HG03575 (cell line): ENCODE results near the gene IL20RA.
"Not testable (repeated sequence)": the region's sequence is repeated elsewhere in the genome, so short reads cannot be mapped to it uniquely, and the experiment has no call there.

Source experiments
- ATAC-seq: cut with Tn5 transposase; IDR thresholded peaks from one replicate; pipeline ENCODE4 v1.9.1; 2021; ENCODE audit not compliant: unreplicated experiment, insufficient number of reproducible peaks, low FRiP score; ENCODE audit errors: extremely low read depth

The IL20RA gene

GRCh38 chr6:136984578-136984977, 60.2 kb downstream of the IL20RA start:
- no peak for ATAC-seq

- no peak for ATAC-seq
Observed at GRCh38 chr6:136983687-136984086, 61.1 kb downstream of the IL20RA start.

DNA sequence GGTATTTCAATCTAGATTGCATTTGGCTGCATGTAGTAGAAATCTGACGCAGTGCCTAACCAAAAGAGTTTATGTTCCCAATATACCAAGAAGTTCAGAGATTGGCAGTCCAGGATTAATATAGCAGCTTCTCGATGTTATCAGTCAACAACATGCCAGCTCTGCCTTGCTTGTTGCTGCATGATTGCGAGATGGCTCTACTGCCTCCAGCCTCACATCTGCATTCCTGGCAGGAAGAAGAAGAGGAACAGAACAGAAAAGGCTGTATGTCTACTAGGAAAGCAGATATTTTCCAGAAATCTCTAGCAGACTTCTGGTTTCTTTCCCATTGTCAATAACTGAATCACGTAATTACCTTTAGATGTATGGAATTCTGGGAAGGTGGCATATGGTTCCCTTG, 61.8 kb downstream of the IL20RA start:
- no peak for ATAC-seq

- no peak for ATAC-seq
Observed at GRCh38 chr6:136980070-136980469, 64.7 kb downstream of the IL20RA start.

DNA sequence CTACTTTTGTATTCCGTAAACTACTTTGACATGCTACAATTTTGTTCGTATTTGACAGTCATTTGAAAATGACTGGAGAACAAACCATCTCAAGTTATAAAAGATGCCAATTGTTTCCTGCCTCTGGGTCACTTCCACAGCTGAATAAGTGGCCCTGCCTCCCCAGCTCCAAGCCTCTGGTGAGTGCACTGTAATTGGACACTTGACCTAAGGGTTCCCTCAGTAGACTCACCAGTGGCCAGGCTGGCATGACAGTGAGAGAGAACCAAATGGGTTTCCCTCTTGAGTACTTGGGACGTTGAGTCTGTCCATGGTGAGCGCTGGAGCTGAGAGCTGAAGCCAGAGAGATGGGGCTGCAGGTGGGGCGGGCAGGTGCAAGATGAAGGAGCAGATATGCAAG, 65.6 kb downstream of the IL20RA start:
- ATAC-seq, result no peak

DNA sequence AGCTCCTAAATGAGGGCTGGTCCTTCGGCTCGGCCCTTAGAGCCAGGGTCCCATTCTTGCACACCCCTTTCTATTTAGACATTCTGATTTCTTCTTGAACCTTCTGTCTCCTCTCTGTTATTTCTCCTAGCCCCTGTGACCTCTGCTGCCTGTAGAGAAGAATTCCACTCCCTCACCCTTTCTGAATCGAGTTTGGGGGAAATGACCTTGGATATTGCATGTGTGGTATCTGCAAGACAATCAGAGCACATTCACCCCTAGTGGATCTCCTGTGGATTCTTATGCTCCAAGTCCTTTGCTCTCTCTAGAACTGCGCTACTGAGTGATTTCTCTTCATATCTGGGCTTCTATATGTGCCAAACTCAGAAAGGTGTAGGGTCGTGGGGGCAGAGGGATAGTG, 67.7 kb downstream of the IL20RA start:
- no peak for ATAC-seq

DNA sequence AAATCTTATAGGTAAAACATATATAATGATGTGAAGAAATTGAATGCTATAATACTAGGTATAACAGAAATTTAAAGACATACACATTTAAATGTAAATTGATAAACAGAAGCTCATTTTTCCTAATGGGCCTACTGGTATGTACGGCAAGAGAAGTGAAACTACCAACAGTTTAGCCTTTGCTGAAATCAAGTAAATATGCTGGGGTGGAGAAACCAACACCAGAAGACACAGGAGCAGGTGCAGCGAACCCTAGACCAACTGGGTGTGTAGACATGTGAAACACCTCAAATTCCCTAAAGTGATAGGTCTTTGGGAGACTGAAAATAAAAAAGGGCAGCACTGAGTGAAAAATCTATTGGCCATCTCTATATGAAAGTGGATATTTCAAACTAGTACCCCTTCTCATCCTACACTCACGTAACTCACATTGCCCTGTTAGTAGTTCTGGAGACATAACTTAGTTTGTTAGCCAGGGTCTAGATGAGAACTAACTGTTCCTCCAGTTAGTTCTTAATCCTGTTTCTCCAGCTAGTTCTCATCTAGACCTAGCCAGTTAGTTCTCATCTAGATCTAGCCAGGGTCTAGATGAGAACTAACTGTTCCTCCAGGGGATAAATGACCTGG, 69.6 kb downstream of the IL20RA start:
- ATAC-seq, result no peak

- ATAC-seq, result not testable (repeated sequence)
Observed at GRCh38 chr6:136973781-136974180, 71.0 kb downstream of the IL20RA start.

DNA sequence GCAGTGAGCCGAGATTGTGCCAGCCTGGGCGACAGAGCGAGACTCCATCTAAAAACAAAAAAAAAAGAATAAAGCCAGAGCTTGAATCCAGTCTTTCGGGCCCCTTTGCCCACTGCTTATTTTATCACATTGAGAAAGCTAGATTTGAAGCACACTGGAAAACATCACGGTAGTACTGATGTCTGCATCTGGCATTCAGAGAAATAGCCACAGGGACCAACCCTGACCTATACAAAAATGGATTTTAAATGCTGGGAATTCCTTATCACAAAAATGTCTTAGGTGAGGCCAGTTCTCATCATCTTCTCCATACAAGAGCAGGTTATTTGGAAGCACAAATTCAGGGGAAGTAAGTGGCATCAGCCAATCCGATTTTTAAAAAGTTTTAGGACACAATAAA, 73.2 kb downstream of the IL20RA start:
- no peak for ATAC-seq

GRCh38 chr6:136969930-136970329, 74.8 kb downstream of the IL20RA start:
- ATAC-seq, result no peak

- ATAC-seq, result no peak
Observed at GRCh38 chr6:136969433-136969832, 75.3 kb downstream of the IL20RA start.

- ATAC-seq, result no peak
Observed at GRCh38 chr6:136968837-136969236, 75.9 kb downstream of the IL20RA start.

- ATAC-seq, result no peak
Observed at GRCh38 chr6:136967876-136968752, 76.7 kb downstream of the IL20RA start.

DNA sequence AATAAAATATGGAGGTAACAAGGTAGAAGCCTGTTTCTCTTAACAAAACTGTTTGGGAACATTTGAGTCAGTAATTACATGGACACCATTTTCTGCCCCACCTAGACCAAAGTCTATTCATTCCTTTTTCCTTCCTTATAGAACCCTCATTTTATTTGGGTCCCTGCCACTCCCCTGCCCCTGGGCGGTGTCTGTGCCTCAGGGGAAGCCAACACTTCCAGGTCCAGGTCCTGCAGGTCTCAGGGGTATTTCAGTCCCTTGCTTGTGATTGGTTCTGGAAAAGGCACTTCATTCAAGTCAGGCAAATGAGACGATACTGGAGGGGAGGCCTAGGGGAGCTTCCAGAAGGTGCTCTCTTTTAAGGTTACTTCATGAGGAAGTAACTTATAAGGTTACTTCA, 80.4 kb downstream of the IL20RA start:
- ATAC-seq, result no peak

DNA sequence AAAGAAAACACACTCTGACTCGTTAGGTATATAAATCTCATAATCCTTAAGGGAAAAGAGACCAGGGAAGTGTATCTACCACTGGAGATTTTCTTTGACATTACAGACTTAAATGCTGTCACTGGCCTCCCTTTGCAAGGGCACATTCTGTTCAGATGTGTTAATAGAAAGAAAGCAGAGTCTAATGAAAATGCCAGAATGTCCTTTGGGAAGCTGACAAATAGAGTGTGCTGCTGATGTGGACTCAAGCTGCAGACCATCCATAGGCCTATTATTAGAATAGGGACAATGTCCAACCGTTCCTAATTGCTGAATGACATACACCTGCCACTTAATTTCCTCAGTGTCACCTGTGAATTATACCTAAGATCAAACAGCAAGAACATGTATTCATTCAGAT, 81.5 kb downstream of the IL20RA start:
- no peak for ATAC-seq

- no peak for ATAC-seq
Observed at GRCh38 chr6:136962661-136963060, 82.1 kb downstream of the IL20RA start.

DNA sequence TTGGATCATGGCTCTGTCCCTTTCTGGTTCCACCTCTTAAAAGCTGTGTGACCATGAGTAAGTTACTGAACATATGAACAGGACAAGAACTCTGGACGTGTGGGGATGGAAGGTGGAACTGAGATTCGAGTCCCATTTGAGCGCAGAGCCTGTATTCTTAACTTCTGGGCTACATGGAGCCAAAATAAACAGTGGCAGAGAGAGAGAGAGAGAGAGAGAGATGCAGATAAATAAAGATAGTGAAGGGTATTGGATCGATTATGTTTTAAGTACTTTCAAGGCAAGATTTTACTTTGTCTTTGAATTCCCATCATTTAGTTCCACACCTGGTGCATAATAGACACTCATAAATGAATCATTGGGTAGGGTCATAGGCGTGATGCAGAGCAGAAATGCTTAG, 82.9 kb downstream of the IL20RA start:
- no peak for ATAC-seq

DNA sequence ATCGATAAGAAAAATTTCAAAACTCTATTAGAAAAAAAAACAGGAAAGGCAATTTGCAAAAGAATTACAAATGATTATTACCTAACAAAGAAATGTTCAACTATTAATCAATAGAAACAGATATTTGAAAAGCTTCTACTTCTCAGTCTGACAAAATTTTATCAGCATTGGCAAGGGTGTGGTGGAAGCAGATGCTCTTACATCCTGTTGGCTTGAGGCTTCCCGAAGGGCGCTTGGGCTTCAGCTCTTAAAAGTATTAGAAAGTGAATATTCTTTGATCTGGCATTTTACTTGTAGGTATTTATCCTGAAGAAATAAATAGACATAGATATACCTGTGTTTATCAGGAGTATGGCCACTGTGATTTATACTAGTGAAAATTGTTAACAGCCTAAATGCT, 84.0 kb downstream of the IL20RA start:
- ATAC-seq, result no peak

GRCh38 chr6:136959935-136960334, 84.8 kb downstream of the IL20RA start:
- ATAC-seq, result not testable (repeated sequence)

GRCh38 chr6:136959471-136959891, 85.3 kb downstream of the IL20RA start:
- ATAC-seq, result no peak
